HEK293 (cell line): ENCODE data around the gene EGR4.

ENCODE experiments used
- GLIS1 ChIP-seq: fragments of 450-650 bp; formaldehyde crosslinking; IDR thresholded peaks from 2 replicates; pipeline ENCODE4 v1.5.1; 2016; ENCODE audit warnings: missing biosample characterization, missing genetic modification characterization
- REPIN1 ChIP-seq: fragments of 450-650 bp; formaldehyde crosslinking; IDR thresholded peaks from 2 replicates; pipeline ENCODE4 v1.5.1; 2017; ENCODE audit warnings: missing biosample characterization, missing genetic modification characterization, low read depth
- ZNF394 ChIP-seq: fragments of 450-650 bp; formaldehyde crosslinking; IDR thresholded peaks from 2 replicates; pipeline ENCODE4 v1.5.1; 2016; ENCODE audit warnings: missing biosample characterization, missing genetic modification characterization, mild to moderate bottlenecking, moderate library complexity, borderline replicate concordance
- ZNF600 ChIP-seq: fragments of 450-650 bp; formaldehyde crosslinking; IDR thresholded peaks from 2 replicates; pipeline ENCODE4 v1.5.1; 2016; ENCODE audit warnings: missing biosample characterization, missing genetic modification characterization
- ZNF747 ChIP-seq: fragments of 450-650 bp; formaldehyde crosslinking; IDR thresholded peaks from 2 replicates; pipeline ENCODE4 v1.5.1; 2016; ENCODE audit warnings: missing biosample characterization, missing genetic modification characterization
- ZNF76 ChIP-seq: fragments of 450-650 bp; formaldehyde crosslinking; IDR thresholded peaks from 2 replicates; pipeline ENCODE4; 2016; ENCODE audit warnings: low read depth, missing biosample characterization, missing genetic modification characterization, borderline replicate concordance
- TF ChIP-seq, protein P1 (sequence below): fragments of 450-650 bp; formaldehyde crosslinking; IDR thresholded peaks from 2 replicates; pipeline ENCODE4 v1.5.1; 2016; ENCODE audit warnings: missing biosample characterization, missing genetic modification characterization
- TF ChIP-seq, protein P2 (sequence below): fragments of 450-650 bp; formaldehyde crosslinking; IDR thresholded peaks from 2 replicates; pipeline ENCODE4 v1.5.1; 2016; ENCODE audit warnings: missing biosample characterization, missing genetic modification characterization

DNA sequence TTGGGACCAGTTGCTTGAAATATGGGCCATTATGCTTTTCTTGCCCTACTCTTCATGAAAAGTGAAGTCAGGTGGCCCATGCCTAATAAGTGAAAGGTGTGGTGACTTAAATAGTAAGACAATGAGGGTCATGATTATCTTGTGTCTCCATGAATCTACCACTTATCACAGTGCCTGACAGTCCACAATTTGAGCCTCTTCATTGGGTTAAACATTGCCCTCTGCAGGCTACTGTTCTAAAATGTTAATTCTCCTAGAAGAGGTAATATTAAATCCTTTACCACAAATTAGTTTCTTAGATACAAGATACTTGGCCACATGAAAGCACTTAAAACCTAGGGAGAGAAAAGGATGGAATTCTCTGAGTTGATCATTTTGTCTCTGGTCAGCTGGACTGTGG lies 4.0 kb downstream of the EGR4 start:
- TF ChIP-seq ZNF600 (no peak), ZNF76 (no peak), ZNF394 (no peak), ZNF747 (tag by site-specific recombination) (no peak), REPIN1 (tag by site-specific recombination) (no peak), GLIS1 (tag by site-specific recombination) (no peak)
- TF ChIP-seq, protein P1, sequence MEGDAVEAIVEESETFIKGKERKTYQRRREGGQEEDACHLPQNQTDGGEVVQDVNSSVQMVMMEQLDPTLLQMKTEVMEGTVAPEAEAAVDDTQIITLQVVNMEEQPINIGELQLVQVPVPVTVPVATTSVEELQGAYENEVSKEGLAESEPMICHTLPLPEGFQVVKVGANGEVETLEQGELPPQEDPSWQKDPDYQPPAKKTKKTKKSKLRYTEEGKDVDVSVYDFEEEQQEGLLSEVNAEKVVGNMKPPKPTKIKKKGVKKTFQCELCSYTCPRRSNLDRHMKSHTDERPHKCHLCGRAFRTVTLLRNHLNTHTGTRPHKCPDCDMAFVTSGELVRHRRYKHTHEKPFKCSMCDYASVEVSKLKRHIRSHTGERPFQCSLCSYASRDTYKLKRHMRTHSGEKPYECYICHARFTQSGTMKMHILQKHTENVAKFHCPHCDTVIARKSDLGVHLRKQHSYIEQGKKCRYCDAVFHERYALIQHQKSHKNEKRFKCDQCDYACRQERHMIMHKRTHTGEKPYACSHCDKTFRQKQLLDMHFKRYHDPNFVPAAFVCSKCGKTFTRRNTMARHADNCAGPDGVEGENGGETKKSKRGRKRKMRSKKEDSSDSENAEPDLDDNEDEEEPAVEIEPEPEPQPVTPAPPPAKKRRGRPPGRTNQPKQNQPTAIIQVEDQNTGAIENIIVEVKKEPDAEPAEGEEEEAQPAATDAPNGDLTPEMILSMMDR: no peak
- TF ChIP-seq, protein P2, sequence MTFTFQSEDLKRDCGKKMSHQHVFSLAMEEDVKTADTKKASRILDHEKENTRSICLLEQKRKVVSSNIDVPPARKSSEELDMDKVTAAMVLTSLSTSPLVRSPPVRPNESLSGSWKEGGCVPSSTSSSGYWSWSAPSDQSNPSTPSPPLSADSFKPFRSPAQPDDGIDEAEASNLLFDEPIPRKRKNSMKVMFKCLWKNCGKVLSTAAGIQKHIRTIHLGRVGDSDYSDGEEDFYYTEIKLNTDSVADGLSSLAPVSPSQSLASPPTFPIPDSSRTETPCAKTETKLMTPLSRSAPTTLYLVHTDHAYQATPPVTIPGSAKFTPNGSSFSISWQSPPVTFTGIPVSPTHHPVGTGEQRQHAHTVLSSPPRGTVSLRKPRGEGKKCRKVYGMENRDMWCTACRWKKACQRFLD: no peak
